Stimulated activated CD4-positive, alpha-beta T cell treated with anti-CD3 and anti-CD28 coated beads, Interleukin-12 subunit alpha, Interleukin-12 subunit beta, amount 100 ng/mL, for 4 hours (primary cell): ENCODE results near the gene OLIG1.

Experiments used
- DNase-seq: peaks from one replicate; pipeline ENCODE4 v3.0.0-alpha.2; 2020

OLIG1 gene

DNA sequence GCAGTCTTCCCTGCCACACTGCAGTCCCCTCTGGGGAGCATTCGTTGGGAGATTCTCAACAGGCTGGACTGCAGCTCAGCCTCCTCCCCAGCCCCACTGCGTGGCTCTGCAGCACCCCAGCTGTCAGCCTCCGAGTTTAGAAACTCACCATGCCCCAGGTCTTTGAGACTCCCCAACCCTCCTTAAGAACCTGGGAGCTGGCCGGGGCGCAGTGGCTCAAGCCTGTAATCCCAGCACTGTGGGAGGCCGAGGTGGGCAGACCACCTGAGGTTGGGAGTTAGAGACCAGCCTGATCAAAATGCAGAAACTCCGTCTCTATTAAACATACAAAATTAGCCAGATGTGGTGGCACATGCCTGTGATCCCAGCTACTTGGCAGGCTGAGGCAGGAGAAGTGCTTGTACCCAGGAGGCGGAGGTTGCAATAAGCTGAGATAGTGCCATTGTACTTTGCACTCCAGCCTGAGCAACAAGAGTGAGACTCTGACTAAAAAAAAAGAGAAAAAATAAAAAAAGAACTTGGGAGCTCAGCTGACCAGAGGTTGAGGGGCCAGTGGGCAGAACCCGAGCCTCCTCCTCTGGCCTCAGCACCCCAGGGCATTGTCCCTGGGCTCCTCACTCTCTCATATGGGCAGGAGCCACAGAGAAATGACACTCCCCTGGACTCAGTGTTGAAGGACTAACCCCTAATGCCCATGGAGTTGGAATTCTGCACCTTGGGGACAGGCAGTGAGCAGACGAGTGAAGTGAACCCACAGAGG lies 38.6 kb upstream of the OLIG1 start:
- DNase-seq = no peak

DNA sequence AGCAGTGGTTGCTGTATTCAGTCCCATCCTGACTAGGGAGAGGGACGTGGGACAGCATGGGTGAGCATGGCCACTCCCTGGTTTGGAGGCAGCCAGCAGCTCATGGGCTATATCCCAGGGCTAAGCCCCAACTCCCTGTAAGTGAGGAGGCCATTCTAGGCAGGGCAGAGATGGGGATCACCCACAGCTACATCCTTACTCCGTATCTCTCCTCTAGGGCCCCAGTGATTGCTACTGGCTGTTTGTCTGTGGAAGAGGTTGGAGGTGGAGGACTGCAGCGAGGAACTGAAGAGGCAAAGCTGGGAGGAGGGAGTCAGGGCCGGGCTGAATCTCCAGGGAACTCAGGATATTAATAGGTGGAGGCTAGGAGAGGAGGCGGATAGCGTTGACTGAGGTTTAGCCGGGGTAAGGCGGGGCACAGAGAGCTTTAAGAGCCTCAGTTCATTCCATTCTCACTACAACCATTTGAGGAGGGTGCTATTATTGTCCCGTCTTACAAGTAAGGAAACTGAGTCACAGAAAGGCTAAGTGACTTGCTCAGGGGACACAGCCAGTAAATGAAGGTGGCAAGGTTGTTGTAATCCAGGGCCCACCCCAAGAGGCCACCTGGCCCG lies 37.4 kb upstream of the OLIG1 start:
- no peak for DNase-seq

DNA sequence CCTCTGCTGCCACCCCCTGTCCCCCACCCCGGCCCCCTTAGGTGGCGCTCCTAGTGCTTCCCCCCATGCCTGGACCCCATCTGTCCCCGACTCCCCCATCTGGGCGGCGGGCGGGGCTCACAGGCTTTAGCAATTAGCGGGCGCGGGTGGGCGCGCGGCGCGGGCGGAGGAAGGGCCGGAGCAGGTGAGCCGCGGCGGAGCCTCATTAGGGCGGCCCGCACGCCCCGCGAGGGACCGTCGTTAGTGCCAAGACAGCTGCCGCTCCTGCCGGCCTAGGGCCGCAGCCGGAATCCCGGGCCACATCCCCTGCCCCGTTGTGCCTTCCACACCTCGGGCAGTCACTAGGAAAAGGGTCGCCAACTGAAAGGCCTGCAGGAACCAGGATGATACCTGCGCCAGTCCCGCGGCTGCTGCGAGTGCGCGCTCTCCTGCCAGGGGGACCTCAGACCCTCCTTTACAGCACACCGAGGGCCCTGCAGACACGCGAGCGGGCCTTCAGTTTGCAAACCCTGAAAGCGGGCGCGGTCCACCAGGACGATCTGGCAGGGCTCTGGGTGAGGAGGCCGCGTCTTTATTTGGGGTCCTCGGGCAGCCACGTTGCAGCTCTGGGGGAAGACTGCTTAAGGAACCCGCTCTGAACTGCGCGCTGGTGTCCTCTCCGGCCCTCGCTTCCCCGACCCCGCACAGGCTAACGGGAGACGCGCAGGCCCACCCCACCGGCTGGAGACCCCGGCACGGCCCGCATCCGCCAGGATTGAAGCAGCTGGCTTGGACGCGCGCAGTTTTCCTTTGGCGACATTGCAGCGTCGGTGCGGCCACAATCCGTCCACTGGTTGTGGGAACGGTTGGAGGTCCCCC lies 36.6 kb upstream of the OLIG1 start:
- no peak for DNase-seq

DNA sequence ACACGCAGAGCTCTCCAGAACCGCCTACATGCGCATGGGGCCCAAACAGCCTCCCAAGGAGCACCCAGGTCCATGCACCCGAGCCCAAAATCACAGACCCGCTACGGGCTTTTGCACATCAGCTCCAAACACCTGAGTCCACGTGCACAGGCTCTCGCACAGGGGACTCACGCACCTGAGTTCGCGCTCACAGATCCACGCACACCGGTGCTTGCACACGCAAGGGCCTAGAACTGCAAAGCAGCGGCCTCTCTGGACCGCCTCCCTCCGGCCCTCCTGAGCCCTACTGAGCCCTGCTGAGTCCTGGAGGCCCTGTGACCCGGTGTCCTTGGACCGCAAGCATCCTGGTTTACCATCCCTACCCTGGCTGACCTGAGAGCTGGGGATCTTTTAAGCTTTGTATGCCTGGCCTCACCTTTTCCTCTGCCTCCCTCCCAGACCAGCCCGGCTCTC lies 36.0 kb upstream of the OLIG1 start:
- no peak for DNase-seq

DNA sequence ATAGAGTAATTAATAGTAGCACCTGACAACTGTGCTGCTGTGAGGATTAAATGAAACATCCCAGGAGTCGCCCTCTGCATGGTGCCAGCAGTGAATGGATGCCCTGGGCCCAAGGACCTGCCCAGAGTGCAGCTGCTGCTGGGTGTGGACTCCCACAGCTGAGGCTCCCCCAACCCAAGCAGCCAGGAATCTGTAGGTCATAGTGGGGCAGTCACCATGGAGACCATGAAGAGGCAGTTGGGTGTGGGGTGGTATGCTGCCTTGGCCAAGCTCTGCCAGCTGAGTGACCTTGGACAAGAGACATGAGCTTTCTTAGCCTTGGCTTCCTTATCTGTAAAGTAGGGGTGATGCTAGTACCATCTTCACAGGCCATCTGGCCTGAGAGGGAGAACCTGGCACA lies 34.8 kb upstream of the OLIG1 start:
- no peak for DNase-seq

DNA sequence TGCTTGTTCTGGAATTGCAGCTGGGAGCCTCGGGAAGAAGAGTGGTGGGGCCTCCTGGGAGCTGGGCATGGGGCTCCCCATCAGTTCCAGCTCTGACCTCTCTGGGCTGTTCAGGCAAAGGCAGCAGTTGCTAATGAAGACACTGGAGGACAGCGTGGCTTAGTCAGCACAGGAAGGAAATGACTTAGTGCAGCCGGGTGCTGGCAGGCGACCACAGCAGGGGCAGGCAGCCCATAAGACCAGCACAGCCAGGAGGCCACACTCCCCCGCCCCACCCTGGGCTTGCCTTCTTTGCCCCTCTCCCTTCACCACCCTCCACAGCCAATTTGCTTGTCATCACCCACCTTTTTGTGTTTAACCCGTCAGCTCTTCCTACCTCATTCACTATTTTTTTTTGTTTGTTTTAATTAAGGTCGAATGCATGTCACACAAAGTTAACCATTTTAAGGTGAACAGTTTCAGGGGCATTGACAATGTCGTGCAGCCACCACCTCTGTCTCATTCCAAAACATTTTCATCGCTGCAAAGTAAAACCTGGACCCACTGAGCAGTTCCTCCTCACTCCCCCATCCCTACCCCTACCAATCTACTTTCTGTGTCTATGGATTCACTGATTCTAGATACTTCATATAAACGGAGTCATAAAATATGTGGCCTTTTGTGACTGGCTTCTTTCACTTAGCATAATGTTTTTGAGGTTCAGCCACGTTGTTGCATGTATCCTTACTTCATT lies 33.3 kb upstream of the OLIG1 start:
- DNase-seq = no peak

DNA sequence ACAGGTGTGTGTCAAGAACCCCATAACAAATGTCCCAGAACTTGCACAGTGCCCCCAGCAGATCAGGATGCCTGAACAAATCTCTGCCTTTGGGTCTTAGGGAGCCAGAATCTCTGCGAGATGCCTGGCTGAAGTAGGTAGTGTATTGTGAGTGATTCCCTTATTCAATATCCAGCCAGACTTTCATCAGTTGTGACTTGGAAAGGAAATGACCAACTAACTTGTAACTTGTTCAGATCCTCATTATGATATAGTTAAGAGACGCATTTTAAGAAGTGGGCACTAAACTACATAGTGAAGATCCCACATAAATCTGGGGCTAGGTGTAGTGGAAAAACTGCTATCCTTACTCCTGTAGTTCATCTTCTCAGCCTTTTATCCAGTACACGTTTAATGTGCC lies 32.4 kb upstream of the OLIG1 start:
- no peak for DNase-seq

DNA sequence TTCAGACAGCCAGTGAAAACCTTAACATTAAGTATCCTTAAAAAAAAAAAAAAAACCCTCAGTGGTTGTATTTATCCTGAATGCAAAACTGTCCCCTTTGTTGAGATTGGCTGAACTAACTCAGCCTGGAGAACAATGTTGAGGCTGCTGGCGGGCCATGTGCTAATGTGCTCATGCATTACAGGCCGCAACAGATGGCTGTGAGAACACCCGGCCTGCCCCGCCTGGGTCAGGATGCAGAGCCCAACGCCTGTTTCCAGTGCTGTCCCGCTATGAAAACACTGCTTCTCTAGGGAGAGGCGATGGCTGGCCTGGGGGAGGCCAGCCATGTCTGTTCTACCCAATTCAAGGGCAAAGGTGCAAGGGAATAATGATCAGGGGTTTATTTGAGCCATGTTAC lies 30.4 kb upstream of the OLIG1 start:
- no peak for DNase-seq

DNA sequence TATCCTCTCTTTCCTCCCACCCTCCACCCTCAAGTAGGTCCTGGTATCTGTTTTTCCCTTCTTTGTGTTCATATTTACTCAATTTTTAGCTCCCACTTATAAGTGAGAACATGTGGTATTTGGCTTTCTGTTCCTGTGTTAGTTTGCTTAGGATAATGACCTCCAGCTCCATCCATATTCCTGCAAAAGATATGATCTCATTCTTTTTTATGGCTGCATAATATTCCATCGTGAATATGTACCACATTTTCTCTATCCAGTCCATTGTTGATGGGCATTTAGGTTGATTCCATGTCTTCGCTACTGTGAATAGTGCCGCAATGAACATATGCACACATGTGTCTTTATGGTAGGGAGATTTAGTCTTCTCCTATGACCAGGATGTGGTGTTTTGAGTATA lies 29.7 kb upstream of the OLIG1 start:
- DNase-seq = no peak

DNA sequence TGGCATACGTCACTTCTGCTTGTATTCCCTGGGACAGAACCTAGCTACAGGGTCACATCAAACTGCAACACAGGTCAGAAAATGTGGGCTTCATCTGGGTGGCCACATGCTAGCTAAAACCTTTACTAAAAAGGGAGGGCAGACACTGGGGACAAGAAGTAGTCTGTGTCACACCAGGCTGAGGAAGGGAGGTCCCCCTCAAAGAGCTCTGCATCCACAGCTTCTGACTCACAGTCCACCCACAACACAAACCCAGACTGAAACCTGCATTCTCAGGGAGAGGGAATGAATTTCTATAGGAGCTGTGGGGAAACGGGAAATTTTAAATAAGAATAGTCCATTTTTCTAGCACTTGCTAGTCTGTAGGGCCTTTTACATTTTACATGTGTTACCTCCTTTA lies 28.0 kb upstream of the OLIG1 start:
- no peak for DNase-seq

DNA sequence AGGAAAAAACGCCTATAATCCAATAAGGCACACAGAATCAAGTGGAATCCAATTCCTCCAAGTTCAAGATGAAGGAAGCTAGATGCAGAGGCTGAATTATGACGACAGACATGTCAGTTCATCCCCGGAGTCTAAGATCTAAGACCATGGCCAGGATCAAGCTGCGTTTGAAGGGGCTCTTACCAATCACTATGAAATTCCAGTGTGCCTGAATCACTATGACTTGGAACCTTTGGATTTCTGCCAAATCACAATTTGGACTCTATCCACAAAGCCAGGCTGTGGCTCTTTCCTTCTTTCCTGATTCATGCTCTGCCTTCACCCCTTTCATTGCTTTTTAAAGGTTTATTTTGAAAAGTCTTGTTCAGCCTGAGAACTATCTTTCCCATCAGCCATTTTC lies 27.1 kb upstream of the OLIG1 start:
- DNase-seq = no peak

DNA sequence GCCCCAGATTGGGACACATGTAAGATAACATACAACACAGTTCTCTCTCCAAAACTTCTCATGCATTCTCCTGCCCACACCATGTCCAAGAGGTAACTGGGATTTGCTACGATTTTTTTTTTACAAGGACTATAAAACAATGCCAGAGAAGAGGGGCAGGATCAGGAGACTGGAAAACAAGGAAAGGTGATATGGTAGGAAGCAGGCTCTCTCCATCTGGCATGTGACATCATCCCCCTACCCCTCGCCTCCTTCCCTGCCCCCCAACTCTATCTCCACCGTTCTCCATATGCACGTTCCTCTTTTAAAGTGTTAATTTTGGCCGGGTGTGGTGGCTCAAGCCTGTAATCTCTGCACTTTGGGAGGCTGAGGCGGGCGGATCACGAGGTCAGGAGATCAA lies 23.5 kb upstream of the OLIG1 start:
- no peak for DNase-seq

DNA sequence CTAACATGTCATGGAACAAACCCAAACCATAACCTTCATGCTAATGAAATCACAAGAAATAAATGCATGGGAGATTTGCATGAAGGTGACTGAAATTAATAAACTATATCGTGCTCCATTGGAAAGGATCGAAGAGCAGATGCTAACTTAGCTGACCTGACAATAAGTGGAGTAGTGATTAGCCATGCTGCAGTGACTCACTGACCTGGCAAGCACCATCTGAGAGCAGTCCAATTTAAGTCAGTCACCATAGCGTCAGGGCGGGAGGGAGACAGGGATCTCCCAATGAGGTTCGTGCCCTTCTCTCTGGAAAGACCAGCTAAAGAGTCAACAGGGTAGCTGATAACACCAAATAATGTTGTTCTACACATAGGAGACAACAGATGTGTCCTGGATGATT lies 22.7 kb upstream of the OLIG1 start:
- DNase-seq = no peak

DNA sequence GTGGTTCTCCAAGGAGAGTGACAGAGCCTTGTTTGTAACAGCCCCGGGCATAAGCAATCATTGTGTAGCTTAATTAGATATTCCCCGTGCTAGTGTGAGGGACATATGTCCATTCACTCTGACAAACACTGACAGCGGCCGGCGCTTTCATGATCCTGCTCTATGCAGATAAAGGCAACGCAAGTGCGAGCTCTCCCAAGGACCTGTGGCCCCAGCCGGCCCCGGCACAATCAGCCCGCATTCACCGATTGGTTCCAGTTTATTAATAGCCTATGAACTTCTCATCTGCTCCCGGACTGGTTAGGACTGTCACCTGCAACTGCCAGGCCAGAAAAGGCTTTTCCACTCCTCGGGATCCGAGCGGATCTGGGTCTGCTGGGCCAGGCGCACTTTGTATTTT lies 18.0 kb upstream of the OLIG1 start:
- no peak for DNase-seq

DNA sequence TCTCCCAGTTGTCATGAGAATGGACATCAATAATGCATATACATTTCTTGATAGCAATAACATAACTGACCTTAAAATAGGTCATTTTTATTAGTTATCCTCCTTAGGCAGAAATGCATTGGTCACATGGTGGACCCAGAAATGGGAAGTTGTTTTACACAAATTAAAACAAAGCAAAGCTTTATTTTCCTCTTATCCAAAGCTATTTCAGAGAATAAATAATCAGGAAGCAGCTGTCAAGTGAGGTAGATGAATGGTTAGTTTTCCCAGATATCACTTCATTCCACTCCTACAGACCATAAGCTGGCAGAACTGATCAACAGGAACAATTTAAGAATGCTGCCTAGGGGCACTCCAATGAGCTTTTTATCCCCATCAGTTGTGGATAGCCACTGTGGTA lies 16.0 kb upstream of the OLIG1 start:
- DNase-seq = no peak

DNA sequence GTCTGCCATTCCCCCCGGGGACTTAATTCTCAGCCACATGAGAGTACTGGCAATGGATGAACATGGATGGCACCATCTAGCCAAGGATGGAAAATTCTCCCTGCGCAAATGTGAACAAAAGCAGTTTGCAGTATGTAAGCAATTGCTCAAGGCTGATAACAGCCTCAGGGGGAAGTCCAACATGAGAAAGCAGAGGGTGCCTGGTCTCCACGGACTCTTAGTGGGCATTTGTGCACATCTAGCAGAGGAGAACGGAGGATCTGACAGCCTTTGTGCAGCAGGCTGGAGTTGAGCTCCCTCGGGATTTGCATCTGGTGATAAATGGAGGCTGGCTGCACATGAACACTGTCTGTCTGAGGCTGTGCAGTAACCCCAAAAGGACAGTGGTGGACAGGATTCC lies 13.9 kb upstream of the OLIG1 start:
- no peak for DNase-seq

DNA sequence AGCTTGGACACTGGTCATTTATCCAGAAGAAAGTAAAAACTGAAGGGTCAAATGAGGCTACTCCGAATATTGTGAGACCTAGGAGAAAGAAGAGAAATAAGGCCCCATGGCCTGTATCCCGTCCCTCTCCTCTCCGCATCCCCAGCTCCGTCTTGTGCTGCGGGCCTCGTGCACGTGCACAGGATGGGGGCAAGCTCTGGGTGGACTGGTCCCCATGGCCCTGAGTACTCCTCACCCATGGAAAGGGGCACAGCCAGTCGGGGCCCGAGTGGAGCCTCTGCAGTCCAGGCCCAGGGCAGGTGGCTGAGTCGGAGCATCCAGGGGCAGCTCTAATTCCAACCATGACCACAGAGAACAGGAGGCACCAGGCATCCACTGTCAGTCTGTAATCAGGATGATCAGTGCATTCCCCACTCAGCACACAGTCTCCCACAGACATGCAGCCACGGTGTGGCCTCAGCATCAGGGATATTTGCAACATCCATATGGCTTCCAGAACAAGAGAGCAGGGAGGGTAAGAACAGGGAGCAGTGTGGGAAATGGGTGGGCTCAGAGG lies 12.5 kb upstream of the OLIG1 start:
- no peak for DNase-seq

DNA sequence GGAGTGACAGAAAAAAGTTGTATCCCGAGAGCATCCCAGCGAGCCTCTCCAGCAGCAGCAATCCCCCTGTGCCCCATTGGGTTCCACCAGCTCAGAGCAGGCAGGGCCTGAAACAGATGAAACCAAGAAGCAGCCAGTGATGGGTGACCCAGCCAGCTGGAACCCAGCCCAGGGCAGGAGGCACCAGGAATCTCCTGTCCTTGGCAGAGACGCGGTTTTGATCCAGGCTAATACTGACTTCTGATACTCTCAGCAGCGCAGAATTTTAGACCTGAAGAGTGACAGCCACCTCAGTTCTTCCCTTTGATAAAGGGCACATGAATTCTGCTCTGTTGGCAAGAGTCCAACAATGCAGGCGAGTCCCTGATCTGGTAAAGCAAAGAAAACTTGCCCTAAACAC lies 11.4 kb upstream of the OLIG1 start:
- DNase-seq = no peak

DNA sequence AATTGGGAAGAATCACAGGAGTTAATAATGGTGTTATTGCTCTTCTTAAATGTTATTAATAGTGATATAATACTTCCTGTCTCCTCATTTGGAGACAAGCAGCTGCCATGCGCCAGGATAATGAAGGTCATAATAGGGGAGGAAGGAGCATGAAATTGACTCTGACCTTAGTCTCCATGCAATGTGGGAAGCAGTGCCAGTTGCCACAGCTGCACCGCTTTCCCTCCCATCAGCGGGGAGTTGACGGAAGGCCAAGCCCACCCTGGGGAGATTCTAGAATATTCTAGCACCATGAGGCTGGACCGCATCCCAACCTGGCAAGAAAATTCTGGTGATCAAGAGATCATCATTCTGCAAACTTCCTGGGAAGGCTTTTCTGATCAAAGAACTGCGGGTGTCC lies 11.0 kb upstream of the OLIG1 start:
- no peak for DNase-seq

DNA sequence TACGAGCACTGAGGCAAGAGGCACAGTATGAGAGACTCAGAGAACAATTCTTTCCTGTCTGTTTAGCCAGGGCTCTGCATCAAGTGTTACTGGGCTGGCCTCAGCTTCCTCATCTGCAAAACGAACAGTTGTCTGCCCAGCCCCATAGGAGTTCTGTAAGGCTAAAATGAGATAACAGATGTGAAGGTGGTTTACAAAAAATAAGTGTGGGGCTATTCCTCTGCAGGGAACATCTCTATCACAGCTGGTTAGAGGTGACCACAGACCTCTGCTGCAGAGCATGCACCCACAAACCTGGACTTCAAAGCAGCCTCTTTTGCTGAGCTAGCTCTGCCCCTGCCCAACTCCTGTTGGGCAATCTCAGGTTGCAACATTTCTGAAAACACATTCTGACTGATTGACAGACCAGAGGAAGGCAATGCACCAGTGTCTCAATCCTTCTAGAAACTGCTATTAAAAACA lies 10.5 kb upstream of the OLIG1 start:
- DNase-seq = no peak

DNA sequence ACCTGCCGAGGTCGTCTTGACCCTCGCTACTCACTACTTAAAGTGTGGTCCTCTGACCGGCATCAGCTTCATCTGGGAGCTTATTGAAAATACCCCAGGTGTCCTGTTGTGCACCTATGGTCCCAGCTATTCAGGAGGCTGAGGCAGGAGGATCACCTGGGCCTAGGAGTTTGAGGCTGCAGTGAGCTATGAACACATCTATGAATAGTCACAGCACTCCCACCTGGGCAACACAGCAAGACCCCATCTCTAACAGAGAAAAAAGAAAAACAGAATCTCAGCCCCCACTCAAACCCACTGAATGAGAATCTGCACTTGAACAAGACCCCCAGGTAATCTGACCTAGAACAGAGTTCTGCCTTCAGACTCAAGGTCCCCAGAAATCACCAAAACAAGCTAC lies 8.7 kb upstream of the OLIG1 start:
- no peak for DNase-seq

DNA sequence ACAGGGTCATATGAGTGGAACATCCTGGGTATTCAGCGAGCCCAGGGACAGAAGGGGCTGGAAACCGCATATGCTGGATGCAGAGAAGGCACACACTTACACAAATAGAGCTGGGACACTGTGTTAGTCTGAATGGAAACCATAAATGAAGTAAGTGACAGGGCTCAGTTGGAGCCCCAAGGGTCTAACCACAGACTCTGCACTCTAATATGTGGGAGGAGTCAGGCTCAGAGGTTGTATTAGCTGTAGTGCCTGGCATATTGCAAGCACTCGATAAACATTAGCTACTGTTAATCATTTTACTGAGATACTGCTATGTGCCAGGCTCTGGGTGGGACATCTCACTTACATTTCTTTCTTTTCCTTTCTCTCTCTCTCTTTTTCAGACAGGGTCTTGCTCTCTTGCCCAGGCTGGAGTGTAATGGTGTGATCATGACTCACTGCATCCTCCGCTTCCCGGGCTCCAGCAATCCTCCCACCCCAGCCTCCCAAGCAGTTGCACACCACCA lies 6.5 kb upstream of the OLIG1 start:
- no peak for DNase-seq
